ENCODE data around the gene IGFBP5. TPM values are rescaled to one million over a fixed set of nuclear protein-coding genes. Genes with fewer than 3 reads are reported as not detected.

Gene IGFBP5
- total RNA-seq, 1 donor from 2014 or later, result 497 TPM

Other genes with a start within 250 kb of the IGFBP5 start
- 1,983 TPM for gene RPL37A, start 196.7 kb downstream of the IGFBP5 start, total RNA-seq
- gene IGFBP2, start 62.1 kb downstream of the IGFBP5 start, total RNA-seq, result 59.9 TPM
- gene TNP1, start 164.5 kb upstream of the IGFBP5 start, total RNA-seq, result not detected